Activated T-cell treated with anti-CD3 and anti-CD28 coated beads, Interleukin-2, amount 50 U/mL, for 4 hours (primary cell): Measurements from ENCODE around the gene RBM44. TPM values are rescaled to one million over a fixed set of nuclear protein-coding genes. Genes with fewer than 3 reads are reported as not detected.

Source experiments
- ATAC-seq, 2 donors: fragments of 200-7000 bp; cut with Tn5 transposase; one replicate each; pipeline ENCODE4 v1.10.0; 2021
- DNase-seq: peaks from one replicate; pipeline ENCODE4 v3.0.0-alpha.2; 2020
- H3K27me3 Mint-ChIP-seq: one replicate; pipeline ENCODE4 v1.8.0; 2021; ENCODE audit warnings: low read depth, mixed read lengths
- H3K36me3 Mint-ChIP-seq: one replicate; pipeline ENCODE4 v1.8.0; 2022; ENCODE audit warnings: mixed read lengths; ENCODE audit not compliant: insufficient read depth
- H3K4me1 Mint-ChIP-seq: one replicate; pipeline ENCODE4 v1.8.0; 2021; ENCODE audit warnings: low read depth, mixed read lengths
- H3K4me3 Mint-ChIP-seq: one replicate; pipeline ENCODE4 v1.8.0; 2021; ENCODE audit warnings: mild to moderate bottlenecking, moderate library complexity, mixed read lengths
- H3K9me3 Mint-ChIP-seq: one replicate; pipeline ENCODE4 v1.8.0; 2021; ENCODE audit warnings: mixed read lengths
- total RNA-seq, 3 donors: library from RNA; stranded (reverse); gene quantifications; one replicate each; pipeline ENCODE4 v1.2.1, GENCODE V29; 2021

The RBM44 gene
- total RNA-seq, 3 donors from 2014 or later = 0.33 to 0.69 (median 0.68) TPM

DNA sequence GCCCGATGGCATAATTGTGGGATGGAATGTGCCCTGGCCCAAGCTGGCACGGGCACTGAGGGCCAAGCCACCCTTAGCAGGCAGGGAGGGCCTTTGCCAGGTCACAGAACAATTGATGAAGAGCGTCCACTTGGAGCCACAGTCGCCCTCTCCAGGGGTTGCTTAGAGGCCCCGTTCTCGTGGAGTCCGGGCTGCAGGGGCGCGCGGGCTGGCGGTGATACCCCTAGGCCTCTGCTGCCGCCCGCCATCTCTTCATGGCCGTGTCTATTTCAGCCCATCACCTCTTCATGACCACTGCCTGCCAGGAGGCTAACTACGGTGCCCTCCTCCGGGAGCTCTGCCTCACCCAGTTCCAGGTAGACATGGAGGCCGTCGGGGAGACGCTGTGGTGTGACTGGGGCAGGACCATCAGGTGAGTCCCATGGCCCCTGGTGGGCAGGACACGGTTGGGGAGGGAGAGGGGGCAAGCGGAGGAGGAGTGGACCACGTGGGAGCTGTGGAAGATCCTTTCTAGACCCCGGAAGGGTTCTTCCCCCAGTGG is 78.4 kb downstream of the RBM44 start:
- DNase-seq = no peak
- Mint-ChIP-seq H3K27me3 (peaks cover 4% of the 10 kb centered on the region), H3K4me3 (no peak overlapping the region), H3K9me3 (peaks cover 3% of the 10 kb centered on the region), H3K4me1 (peaks cover 6% of the 10 kb centered on the region), H3K36me3 (no peaks in the 10 kb centered on the region)
- ATAC-seq = no peak

DNA sequence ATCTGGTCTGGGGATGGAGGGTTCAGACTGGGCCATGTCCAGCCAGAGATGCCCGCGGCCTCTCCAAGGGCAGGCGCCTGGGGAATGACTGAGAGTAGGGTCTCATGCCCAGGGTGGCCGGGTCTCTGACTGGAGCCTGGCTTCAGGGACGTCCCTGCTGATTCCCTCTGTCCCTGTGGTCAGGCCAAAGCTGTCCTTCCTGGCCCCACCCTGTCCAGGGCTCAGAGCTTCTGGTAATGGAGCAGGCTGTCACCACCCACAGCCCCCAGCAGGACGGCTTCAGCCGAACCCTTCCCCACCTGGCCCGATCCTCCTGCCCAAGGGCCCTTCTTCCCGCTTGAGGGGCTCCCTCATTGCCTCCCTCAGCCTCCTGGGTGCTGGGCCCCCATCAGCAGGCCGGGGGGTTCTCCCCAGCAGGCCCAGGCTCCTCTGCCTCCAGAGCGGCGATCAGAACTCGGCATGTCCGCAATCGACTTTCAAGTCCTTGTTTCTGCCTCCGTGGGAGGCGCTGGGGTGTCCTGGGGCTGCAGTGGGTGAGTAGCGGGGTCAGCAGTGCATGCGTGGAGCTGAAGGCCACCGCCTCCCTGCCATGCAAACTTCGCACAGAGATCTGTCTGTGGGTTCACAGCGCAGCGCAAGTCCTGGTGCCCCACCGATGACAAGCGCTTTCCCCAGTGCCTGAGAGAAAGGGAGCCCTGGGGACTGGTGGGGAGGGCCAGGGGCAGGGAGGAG is 79.2 kb downstream of the RBM44 start:
- H3K9me3 Mint-ChIP-seq = peaks cover 3% of the 10 kb centered on the region
- no peaks in the 10 kb centered on the region for H3K36me3 Mint-ChIP-seq
- peaks cover 6% of the 10 kb centered on the region for H3K4me1 Mint-ChIP-seq
- no peak for DNase-seq
- H3K4me3 Mint-ChIP-seq = no peak overlapping the region
- ATAC-seq = no peak
- peaks cover 4% of the 10 kb centered on the region for H3K27me3 Mint-ChIP-seq

DNA sequence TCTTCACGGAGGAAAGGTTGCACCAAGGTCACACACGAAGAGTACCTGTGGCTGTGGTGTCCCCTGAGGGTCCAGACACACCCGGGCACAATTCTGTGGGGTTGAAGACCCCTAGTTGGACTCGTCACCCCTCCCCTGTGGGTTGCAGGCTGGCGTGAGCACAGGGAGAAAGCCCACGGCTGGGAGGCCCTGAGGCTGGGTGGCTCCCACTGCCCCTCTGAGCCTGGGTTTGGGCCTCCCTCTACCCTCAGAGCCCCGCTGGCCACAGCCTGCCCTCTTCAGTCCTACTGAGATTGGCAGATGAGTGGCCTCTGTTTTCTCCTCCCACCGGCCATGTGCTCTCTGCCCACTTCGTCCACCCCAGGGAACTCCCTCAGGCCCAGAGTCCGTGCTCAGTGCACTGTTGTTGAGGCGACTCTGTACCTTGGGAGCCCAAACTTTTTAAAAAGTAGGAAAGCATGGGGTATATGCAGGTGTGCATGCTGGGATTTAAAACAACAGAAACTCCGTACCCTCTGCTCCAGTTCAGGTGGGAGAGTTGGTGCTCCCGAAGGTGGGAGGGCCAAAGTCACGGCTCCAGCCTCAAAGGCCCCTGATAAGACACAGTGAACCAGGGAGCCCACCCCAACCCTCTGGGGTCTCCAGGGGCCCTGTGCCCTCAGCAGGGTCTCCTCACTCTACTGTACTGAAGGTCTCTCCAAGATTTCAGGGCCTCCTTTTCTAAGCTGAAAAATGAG is 79.9 kb downstream of the RBM44 start:
- Mint-ChIP-seq H3K4me1 (peaks cover 4% of the 10 kb centered on the region), H3K9me3 (peaks cover 3% of the 10 kb centered on the region), H3K4me3 (no peak overlapping the region), H3K36me3 (no peaks in the 10 kb centered on the region), H3K27me3 (peaks cover 4% of the 10 kb centered on the region)
- DNase-seq (no peak), ATAC-seq (no peak)

DNA sequence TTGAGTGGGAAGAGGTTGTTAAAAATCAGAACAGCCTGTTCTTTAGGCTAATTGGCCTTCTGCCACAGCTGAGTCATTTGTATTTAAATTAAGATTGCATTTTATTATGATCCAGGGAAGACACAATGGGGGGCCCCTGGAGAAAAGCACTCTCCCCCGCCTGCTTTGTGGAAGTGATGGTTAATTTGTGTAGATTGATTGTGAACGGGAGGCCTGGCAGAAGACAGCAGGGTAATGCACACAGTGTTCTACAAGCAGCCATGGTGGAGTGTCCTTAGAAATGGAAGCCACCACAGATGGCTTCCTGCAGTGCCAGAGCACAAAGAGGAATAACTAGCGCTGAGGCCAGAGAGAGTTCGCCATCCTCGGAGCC is 80.5 kb downstream of the RBM44 start:
- no peak for ATAC-seq
- Mint-ChIP-seq H3K4me1 (peaks cover under 1% of the 10 kb centered on the region), H3K4me3 (no peak overlapping the region), H3K9me3 (peaks cover 3% of the 10 kb centered on the region), H3K36me3 (no peaks in the 10 kb centered on the region), H3K27me3 (no peaks in the 10 kb centered on the region)
- DNase-seq = no peak

DNA sequence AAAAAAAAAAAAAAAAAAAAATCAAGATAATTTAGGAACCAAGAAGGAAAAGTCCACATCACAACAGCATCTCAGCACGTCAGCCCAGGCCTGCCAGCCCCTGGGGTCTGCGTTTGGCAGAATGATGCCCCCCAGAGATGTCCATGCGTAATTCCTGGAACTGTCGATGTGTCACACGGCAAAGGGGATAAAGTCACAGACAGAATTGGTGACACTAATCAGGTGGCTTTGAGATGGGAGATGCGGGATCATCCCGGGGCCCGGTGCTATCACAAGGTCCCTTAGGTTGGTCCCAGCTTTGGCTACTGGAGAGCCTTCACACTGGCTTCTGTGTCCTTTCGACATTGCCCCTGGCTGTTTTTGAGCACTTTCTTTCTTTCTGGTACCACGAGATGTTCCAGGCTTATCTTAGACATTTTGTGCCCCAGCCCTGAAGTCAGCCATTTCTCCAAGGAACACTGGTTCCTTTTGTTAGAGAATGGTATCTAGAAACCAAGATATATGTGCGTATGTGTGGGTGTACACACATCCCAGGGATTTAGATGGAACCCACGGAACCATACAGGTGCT is 81.5 kb downstream of the RBM44 start:
- Mint-ChIP-seq H3K9me3 (peaks cover 3% of the 10 kb centered on the region), H3K36me3 (no peaks in the 10 kb centered on the region), H3K4me1 (no peaks in the 10 kb centered on the region), H3K4me3 (no peak overlapping the region), H3K27me3 (no peaks in the 10 kb centered on the region)
- DNase-seq (no peak), ATAC-seq (no peak)

DNA sequence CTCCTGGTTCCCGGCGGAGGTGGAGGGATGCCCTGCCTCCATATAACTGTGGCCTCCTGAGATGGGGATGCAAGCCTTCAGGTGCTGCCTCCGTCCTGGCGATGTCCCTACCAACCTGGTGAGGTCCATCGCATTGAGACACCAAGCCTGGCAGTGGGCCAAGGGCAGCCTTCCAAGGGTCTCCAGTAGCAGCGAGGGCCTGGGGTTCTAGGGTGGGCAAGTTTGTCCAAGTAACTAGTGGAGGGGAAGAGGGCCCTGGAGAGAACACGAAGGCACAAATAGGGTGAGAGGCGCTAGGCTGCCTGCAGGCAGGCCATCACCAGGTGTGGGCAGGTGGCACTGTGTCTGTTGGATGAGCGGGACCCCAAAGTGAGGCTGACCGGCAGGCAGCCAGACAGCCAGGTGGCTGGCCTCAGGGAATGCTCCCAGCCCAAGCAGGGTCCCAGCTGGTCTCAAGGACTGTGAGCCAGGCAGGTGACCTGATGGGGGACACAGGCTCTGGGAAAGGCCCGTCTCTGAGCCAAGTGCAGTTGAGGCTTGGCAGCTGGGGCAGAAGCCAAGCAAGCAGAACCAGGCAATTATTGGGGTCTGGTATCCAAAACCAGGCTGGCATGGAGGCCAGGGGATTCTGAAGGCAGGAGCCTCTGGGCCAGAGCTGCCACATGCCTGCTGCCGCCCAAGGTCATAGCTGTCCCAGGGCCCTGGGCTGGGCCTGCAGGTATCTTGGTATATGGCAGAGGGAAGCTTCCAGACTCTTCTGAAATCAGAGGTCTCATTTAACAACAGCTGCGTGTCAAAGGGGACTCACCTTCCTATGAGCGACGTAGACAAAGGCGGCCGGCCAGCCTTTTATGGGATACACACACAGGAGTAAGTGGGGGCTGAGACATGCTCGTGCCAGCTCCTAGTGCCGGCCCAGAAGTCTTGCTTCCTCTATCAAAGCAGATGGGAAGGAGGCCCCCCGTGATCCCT is 84.2 kb downstream of the RBM44 start:
- Mint-ChIP-seq H3K4me1 (no peaks in the 10 kb centered on the region), H3K27me3 (no peaks in the 10 kb centered on the region), H3K4me3 (no peak overlapping the region), H3K36me3 (no peaks in the 10 kb centered on the region), H3K9me3 (peaks cover 3% of the 10 kb centered on the region)
- ATAC-seq = no peak
- DNase-seq = no peak

DNA sequence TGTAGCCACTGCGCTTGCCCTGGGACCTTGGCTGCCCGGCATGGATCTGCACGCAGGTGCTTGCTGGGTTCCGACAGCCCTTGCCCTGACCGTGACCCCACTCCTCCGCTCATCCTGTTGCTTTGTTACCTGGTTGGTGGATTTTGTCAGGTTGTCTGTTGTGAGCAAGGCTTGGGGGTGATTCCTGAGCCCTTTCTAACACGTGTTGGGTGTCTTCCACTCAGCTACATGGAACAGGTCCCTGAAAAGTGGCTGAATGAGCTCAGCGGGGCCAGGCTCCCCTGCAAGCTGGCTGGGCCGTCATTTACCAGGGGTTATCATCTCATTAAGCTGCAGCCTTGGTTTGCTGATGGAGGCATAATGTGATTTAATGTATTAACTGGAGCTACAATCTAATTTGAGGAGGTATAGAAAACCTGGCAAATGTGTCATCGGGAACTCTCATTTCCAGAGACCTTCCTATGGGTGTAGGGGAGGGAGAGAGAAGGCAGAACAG is 85.4 kb downstream of the RBM44 start:
- DNase-seq = no peak
- Mint-ChIP-seq H3K27me3 (no peaks in the 10 kb centered on the region), H3K36me3 (no peaks in the 10 kb centered on the region)

DNA sequence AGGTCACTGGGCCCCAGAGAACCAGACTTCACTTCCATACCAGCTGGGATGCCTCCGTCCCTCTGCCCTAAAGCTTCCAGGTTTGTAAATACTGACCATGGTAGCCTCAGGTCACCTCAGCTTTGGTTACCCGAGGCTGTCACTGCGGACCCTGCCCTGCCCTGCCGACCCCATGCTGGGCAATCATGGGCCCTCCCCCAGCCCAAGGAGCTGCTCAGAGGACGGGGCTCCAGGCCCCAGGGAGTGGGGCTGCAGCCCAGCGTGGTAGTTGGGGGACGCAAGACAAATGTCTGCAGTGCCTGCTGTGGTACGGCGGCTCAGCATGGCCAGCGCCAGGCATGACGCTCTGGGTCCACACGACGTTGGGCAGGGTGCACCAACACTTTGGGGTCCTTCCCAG is 86.1 kb downstream of the RBM44 start:
- no peaks in the 10 kb centered on the region for H3K27me3 Mint-ChIP-seq
- H3K36me3 Mint-ChIP-seq = no peaks in the 10 kb centered on the region
- no peak overlapping the region for H3K4me3 Mint-ChIP-seq
- no peak for DNase-seq
- ATAC-seq = no peak
- peaks cover 3% of the 10 kb centered on the region for H3K9me3 Mint-ChIP-seq
- no peaks in the 10 kb centered on the region for H3K4me1 Mint-ChIP-seq

More for the DNA sequence above, 85.4 kb downstream of the RBM44 start:
- no peaks in the 10 kb centered on the region for H3K4me1 Mint-ChIP-seq
- H3K4me3 Mint-ChIP-seq = no peak overlapping the region
- H3K9me3 Mint-ChIP-seq = peaks cover 3% of the 10 kb centered on the region
- no peak for ATAC-seq

DNA sequence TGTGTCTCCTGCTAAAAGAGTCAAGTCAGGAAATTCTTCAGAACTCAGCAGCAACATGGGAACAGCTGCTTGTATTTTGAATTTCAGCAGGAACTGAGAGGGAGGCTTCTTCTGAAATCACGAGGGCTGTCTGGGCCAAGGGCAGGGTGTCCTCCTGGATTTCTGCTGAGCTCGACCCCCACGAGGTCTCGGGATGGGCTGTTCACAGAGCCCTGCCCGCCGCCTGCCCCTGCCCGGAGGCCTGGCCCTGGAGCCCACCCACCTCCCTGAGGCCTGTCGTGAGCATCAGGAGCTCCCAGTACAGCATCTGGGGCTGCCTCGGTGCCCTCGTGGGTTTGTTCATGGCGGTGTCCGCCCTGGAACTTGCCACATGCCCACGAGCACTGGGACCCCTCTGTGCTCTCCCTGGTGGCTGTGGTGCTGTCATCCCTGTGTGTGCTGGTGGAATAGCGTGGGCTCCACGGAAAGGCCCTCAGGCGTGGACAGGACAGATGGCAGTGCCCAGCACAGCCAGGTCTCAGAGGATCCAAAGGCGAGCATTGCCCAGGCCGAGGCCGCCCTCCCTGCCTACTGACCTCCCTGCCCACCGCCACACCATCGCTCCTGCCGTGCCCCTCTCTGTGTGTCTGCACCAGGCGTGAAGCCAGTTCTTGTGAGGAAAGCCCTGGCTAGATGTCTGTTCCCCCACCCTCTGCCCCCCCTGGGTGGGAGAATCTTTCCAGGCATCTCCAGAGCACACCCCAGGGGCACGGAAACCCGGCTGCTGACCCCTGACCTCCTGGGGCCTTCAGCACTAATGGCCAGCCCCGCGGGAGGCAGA is 86.7 kb downstream of the RBM44 start:
- no peak for ATAC-seq
- Mint-ChIP-seq H3K4me3 (no peak overlapping the region), H3K9me3 (peaks cover 3% of the 10 kb centered on the region), H3K27me3 (no peaks in the 10 kb centered on the region), H3K36me3 (no peaks in the 10 kb centered on the region), H3K4me1 (no peaks in the 10 kb centered on the region)
- no peak for DNase-seq

DNA sequence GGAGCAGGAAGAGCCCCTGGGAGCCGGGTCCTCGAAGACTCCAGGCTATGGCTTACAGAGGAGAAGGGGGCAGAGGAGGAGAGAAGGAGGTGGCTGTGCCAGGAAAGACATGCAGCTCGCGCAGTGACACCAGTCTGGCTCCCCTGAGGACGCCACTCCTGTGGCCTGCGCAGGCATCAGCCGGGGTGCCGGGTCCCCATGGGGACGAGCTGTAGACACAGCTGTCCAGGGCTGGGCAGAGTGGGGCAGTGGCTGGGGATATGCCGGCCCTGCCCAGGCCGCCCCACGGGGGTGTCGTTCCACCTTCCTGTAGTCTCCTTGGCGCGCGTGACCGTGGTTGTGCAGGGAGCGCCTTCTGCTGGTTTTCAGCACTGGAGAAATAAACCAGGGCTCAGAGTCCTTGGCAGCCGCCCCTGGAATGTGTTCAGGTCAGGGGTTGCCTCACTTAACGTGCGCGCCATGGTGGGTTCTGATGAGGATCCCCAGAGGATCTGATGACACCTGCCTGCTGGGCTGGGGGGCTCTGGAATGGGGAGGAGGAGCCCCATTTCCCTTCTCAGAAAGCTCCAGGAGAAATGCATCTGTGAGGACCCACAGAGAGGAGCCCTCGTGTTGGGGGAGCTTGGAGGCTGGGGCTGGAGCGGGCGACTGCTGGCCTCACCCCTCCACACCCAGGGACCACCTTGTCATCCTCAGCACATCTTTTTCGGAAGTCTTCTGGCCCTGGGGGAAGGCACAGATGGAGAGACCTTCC is 87.5 kb downstream of the RBM44 start:
- H3K4me3 Mint-ChIP-seq = no peak overlapping the region
- no peaks in the 10 kb centered on the region for H3K27me3 Mint-ChIP-seq
- no peaks in the 10 kb centered on the region for H3K4me1 Mint-ChIP-seq
- ATAC-seq (no peak), DNase-seq (no peak)
- peaks cover under 1% of the 10 kb centered on the region for H3K9me3 Mint-ChIP-seq
- no peaks in the 10 kb centered on the region for H3K36me3 Mint-ChIP-seq

DNA sequence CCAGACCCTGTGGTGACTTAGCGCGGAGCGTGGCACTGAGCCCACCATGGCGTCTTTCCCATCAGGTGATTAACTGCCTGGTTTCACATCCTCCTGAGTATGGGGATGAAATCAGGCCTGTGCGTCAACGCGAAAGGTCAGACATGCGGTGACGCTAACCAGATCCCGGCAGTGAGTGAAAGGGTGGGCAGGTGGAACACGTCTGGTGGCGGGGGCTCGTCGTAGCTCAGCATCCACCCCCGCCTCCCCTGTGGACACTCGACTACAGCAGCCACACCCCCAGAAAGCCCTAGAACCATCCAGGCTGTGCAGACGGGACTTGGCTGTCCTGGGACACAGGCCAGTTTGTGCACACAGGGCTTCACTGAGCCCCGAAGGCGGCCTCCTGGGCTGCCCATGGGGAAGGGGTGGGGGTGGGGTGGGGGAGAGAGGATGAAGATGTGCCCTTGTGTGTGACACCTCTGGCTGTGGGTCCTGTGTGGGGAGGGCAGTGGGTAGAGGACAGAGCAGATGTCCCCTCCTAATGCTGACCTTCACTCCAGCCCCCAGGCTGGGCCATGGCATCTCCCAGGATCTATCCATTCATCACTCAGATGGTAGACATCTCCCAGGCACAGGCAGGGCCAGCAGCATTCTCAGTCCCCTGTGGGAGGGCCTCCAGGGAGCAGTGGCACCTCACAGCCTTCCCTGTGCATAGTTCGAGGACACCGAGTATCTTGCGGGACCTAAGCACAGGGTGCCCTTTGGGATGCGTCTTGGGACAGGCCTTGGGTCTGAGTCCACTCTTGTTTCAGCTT is 88.3 kb downstream of the RBM44 start:
- DNase-seq (no peak), ATAC-seq (no peak)
- H3K4me3 Mint-ChIP-seq = no peak overlapping the region
- H3K27me3 Mint-ChIP-seq = no peaks in the 10 kb centered on the region
- no peaks in the 10 kb centered on the region for H3K4me1 Mint-ChIP-seq
- no peaks in the 10 kb centered on the region for H3K9me3 Mint-ChIP-seq
- no peaks in the 10 kb centered on the region for H3K36me3 Mint-ChIP-seq

DNA sequence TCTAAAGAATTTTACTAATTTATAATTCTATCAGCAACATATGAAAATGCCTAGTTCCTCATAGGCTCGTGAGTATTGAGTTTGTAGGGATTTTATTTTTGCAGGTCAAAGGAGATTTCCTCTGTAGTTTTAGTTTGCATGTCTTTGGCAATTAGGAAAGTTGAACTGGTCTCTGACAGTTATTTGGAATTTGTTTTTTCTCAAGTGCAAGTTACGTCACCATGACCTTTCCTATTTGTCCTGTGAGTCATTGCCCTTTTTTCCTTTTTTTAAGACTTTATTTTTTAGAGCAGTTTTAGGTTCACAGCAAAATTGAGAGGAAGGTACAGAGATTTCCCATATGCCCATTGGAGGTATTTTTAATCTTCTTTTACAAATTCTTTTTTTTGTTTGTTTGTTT is 89.8 kb downstream of the RBM44 start:
- H3K36me3 Mint-ChIP-seq = no peaks in the 10 kb centered on the region
- no peak for DNase-seq
- H3K4me3 Mint-ChIP-seq = no peak overlapping the region
- H3K4me1 Mint-ChIP-seq = peaks cover 10% of the 10 kb centered on the region
- no peaks in the 10 kb centered on the region for H3K27me3 Mint-ChIP-seq
- no peaks in the 10 kb centered on the region for H3K9me3 Mint-ChIP-seq
- ATAC-seq = no peak
